HL-60 (cell line): Measurements from ENCODE around the gene JMY.

Experiments used
- DNase-seq, 2 experiments: peaks; one replicate each; pipeline ENCODE4 v3.0.0-alpha.2; 2010 to 2020; ENCODE audit warnings: low read depth in 1 of 2, low spot score in 1 of 2
- H3K27ac ChIP-seq: fragments of 250-450 bp; sonication (Bioruptor Pico); replicated peaks from 2 replicates; pipeline ENCODE4 v1.5.1; 2020; ENCODE audit warnings: mild to moderate bottlenecking, moderate library complexity
- H3K27me3 ChIP-seq: fragments of 250-450 bp; sonication (Bioruptor Pico); 2 replicates; pipeline ENCODE4 v1.5.1; 2021; ENCODE audit warnings: mild to moderate bottlenecking, moderate library complexity; ENCODE audit not compliant: insufficient read depth, poor library complexity, severe bottlenecking
- H3K4me3 ChIP-seq: replicated peaks from 2 replicates; pipeline ENCODE4 v1.5.1; 2011; ENCODE audit warnings: mild to moderate bottlenecking, control low read depth, low read length; ENCODE audit not compliant: insufficient read depth
- GABPA ChIP-seq: IDR thresholded peaks from 2 replicates; pipeline ENCODE4 v1.6.1; 2012; ENCODE audit warnings: low read depth
- POLR2AphosphoS5 ChIP-seq: IDR thresholded peaks from 2 replicates; pipeline ENCODE4 v1.6.1; 2012; ENCODE audit warnings: low read depth
- SPI1 ChIP-seq: IDR thresholded peaks from 2 replicates; pipeline ENCODE4 v1.6.1; 2012; ENCODE audit warnings: low read depth, mild to moderate bottlenecking, borderline replicate concordance
- TF ChIP-seq, protein P1 (sequence below): IDR thresholded peaks from one replicate; pipeline ENCODE4 v1.5.1; 2011; ENCODE audit warnings: low read length, control low read depth, inconsistent platforms; ENCODE audit not compliant: insufficient read depth
- TF ChIP-seq, protein P2 (sequence below): IDR thresholded peaks from 2 replicates; pipeline ENCODE4 v1.6.1; 2012; ENCODE audit warnings: low read depth; ENCODE audit not compliant: insufficient replicate concordance

The JMY gene

DNA sequence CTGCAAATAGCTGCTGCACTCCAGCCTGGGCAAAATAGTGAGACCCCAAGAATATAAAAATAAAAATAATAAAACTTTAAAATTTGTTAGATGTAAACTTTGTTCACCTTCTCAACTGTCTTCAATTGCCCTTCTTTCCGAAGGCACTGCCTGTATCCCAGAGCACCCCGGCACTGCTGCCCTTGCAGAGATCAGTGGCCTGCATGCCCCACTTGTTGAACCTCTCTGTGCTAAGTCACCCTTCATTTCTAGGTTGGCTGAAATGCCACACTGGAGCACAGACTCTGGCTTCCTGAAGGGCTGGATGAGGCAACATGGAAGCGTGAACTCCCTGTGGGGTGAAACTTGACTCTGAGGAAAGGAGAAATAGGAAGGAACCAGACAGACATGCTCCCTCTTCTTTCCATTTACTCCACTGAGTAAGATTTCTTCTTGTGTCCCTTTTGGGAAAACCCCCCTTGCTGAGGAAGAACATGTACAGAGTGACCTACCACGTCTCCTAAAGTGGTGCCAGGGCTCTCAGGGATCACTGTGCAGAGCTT lies 8.4 kb upstream of the JMY start:
- Histone ChIP-seq H3K27ac (no peak overlapping the region), H3K4me3 (no peak overlapping the region), H3K27me3 (no peaks in the 10 kb centered on the region)
- DNase-seq = no peak
- TF ChIP-seq, protein P1, sequence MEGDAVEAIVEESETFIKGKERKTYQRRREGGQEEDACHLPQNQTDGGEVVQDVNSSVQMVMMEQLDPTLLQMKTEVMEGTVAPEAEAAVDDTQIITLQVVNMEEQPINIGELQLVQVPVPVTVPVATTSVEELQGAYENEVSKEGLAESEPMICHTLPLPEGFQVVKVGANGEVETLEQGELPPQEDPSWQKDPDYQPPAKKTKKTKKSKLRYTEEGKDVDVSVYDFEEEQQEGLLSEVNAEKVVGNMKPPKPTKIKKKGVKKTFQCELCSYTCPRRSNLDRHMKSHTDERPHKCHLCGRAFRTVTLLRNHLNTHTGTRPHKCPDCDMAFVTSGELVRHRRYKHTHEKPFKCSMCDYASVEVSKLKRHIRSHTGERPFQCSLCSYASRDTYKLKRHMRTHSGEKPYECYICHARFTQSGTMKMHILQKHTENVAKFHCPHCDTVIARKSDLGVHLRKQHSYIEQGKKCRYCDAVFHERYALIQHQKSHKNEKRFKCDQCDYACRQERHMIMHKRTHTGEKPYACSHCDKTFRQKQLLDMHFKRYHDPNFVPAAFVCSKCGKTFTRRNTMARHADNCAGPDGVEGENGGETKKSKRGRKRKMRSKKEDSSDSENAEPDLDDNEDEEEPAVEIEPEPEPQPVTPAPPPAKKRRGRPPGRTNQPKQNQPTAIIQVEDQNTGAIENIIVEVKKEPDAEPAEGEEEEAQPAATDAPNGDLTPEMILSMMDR = no peak
- no peak for TF ChIP-seq POLR2AphosphoS5
- TF ChIP-seq, protein P2, sequence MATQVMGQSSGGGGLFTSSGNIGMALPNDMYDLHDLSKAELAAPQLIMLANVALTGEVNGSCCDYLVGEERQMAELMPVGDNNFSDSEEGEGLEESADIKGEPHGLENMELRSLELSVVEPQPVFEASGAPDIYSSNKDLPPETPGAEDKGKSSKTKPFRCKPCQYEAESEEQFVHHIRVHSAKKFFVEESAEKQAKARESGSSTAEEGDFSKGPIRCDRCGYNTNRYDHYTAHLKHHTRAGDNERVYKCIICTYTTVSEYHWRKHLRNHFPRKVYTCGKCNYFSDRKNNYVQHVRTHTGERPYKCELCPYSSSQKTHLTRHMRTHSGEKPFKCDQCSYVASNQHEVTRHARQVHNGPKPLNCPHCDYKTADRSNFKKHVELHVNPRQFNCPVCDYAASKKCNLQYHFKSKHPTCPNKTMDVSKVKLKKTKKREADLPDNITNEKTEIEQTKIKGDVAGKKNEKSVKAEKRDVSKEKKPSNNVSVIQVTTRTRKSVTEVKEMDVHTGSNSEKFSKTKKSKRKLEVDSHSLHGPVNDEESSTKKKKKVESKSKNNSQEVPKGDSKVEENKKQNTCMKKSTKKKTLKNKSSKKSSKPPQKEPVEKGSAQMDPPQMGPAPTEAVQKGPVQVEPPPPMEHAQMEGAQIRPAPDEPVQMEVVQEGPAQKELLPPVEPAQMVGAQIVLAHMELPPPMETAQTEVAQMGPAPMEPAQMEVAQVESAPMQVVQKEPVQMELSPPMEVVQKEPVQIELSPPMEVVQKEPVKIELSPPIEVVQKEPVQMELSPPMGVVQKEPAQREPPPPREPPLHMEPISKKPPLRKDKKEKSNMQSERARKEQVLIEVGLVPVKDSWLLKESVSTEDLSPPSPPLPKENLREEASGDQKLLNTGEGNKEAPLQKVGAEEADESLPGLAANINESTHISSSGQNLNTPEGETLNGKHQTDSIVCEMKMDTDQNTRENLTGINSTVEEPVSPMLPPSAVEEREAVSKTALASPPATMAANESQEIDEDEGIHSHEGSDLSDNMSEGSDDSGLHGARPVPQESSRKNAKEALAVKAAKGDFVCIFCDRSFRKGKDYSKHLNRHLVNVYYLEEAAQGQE = no peak
- TF ChIP-seq GABPA = no peak
- no peak for TF ChIP-seq SPI1

DNA sequence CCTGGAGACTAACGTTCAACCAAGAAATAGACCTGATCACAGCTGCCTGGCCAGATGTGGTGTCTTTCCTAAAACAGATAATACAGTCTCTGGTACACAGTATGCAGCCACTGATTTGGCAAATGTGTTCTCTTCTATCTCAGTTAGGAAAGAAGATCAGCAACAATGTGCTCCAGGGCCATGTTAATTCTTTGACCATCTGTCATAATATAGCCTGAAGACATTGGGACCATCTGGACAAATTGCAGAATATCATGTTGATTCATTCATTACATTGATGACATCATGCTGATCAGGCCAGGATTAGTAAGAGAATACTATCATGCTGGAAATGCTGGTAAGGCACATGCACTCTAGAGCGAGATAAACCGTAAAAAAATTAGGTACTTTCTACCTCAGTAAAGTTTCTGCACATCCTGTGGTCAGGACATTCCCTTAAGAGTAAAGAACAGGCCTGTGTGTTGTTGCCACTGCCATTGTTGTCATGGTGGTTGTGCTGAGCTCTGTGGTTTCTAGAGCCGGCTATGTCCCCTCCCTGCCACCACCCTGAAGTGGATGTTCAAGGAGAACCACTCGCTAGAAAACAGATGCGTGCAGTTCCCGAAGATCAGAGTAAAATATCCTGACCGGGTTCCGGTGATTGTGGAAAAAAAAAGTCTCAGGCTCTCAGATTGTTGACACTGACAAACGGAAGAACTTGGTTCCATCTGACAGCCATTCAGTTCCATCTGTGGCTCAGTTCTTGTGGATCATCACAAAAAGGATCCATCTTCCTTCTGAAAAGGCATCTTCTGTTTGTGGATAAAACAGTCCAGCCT lies 6.4 kb upstream of the JMY start:
- Histone ChIP-seq H3K27ac (no peak overlapping the region), H3K27me3 (no peaks in the 10 kb centered on the region), H3K4me3 (no peak overlapping the region)
- TF ChIP-seq GABPA (no peak), SPI1 (no peak), POLR2AphosphoS5 (no peak)
- TF ChIP-seq, protein P2 = no peak
- TF ChIP-seq, protein P1 = no peak
- no peak for DNase-seq

DNA sequence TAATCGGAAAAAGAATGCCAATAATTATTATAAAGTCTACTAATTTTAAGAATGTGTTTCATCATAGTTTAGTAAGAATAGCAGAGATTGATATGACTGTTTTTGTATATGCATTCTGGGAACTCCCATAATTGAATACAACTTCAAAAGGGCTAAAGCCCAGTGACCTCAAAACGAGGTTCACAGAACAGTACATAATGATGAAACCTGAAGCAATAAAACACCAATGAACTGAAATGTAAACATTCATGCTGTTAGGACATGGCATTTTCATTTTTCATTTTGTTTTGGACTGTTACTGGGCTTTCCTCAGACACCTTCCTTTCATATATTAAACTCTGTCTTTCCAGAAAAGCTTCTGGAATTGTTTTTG lies 684 bp upstream of the JMY start:
- no peak for DNase-seq
- no peaks in the 10 kb centered on the region for H3K27me3 ChIP-seq
- no peak for TF ChIP-seq POLR2AphosphoS5
- TF ChIP-seq, protein P2 = no peak
- no peak for TF ChIP-seq GABPA
- no peak for TF ChIP-seq SPI1
- TF ChIP-seq, protein P1 = no peak
- peak overlapping the region; percentile 60 for H3K27ac ChIP-seq
- H3K4me3 ChIP-seq = peak overlapping the region; percentile 66
